ENCODE data around the gene PCDHA5.
"Not testable (repeated sequence)": the region's sequence is repeated elsewhere in the genome, so short reads cannot be mapped to it uniquely, and the experiment has no call there.

DNA sequence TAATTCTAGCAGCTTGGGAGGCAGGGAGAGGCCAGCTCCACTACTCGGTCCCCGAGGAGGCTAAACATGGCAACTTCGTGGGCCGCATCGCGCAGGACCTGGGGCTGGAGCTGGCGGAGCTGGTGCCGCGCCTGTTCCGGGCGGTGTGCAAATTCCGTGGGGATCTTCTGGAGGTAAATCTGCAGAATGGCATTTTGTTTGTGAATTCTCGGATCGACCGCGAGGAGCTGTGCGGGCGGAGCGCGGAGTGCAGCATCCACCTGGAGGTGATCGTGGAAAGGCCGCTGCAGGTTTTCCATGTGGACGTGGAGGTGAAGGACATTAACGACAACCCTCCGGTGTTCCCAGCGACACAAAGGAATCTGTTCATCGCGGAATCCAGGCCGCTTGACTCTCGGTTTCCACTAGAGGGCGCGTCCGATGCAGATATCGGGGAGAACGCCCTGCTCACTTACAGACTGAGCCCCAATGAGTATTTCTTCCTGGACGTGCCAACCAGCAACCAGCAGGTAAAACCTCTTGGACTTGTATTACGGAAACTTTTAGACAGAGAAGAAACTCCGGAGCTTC is 13.1 kb downstream of the PCDHA5 start:
- not testable (repeated sequence) for TF ChIP-seq EZH2 (IDR thresholded peaks at IDR 0.05; ENCODE audit: borderline replicate concordance, low read depth, low read length, severe bottlenecking)
- TF ChIP-seq, protein P1, sequence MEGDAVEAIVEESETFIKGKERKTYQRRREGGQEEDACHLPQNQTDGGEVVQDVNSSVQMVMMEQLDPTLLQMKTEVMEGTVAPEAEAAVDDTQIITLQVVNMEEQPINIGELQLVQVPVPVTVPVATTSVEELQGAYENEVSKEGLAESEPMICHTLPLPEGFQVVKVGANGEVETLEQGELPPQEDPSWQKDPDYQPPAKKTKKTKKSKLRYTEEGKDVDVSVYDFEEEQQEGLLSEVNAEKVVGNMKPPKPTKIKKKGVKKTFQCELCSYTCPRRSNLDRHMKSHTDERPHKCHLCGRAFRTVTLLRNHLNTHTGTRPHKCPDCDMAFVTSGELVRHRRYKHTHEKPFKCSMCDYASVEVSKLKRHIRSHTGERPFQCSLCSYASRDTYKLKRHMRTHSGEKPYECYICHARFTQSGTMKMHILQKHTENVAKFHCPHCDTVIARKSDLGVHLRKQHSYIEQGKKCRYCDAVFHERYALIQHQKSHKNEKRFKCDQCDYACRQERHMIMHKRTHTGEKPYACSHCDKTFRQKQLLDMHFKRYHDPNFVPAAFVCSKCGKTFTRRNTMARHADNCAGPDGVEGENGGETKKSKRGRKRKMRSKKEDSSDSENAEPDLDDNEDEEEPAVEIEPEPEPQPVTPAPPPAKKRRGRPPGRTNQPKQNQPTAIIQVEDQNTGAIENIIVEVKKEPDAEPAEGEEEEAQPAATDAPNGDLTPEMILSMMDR (IDR thresholded peaks at IDR 0.05; ENCODE audit: borderline replicate concordance, extremely low read depth, low read length, poor library complexity, severe bottlenecking), result not testable (repeated sequence)
